ENCODE measurements around the gene GALNT18. TPM values are rescaled to one million over a fixed set of nuclear protein-coding genes. Genes with fewer than 3 reads are reported as not detected.

Gene GALNT18
- total RNA-seq, 2 experiments from 2014 or later, result not detected

DNA sequence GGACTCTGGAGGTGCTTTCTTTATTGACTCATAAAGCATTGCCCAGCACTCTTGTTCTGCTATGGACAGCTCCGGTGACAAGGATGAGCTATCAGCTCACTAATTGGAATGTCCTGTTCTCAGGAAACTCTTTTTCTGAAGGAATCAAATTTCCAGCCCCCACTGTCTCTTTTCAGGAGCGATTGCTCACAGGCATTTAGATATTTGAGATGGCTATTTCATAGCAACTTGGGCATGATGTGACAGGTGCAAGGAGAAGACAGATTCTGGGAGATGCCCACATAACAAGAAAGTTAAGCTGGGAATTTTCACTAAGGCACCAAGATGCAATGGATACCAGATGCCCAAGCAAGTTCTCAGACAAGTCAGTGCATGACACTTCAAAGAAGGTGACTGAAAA lies 145.3 kb downstream of the GALNT18 start:
- Histone ChIP-seq H4K20me1 (ENCODE audit: insufficient read depth, low read length) (no peaks in the 10 kb centered on the region), H3K36me3 (ENCODE audit: insufficient read depth, low read length) (no peaks in the 10 kb centered on the region), H2AFZ (ENCODE audit: low read length) (no peak overlapping the region), H3K27ac (ENCODE audit: low read depth, low read length, poor library complexity, severe bottlenecking) (no peak overlapping the region), H3K4me2 (ENCODE audit: low read length) (no peak overlapping the region), H3K79me2 (ENCODE audit: insufficient read depth, low read depth, low read length) (no peaks in the 10 kb centered on the region), H3K9me3 (ENCODE audit: low read length) (no peaks in the 10 kb centered on the region), H3K9me2 (ENCODE audit: insufficient read depth, low read length) (no peaks in the 10 kb centered on the region), H3K4me3 (ENCODE audit: low read depth, low read length, poor library complexity, severe bottlenecking) (no peak overlapping the region), H3K4me1 (ENCODE audit: insufficient read depth, low read length, poor library complexity, severe bottlenecking) (no peaks in the 10 kb centered on the region)
- intact Hi-C loops (cut with micrococcal nuclease; ENCODE audit: unreplicated experiment), result no loop called here
- ChIA-PET POLR2A (no interaction called here), CTCF (ENCODE audit: unreplicated experiment) (no interaction called here)
- no TSS peak for BruUV-seq (replicated peaks)
- TF ChIP-seq, protein P1, sequence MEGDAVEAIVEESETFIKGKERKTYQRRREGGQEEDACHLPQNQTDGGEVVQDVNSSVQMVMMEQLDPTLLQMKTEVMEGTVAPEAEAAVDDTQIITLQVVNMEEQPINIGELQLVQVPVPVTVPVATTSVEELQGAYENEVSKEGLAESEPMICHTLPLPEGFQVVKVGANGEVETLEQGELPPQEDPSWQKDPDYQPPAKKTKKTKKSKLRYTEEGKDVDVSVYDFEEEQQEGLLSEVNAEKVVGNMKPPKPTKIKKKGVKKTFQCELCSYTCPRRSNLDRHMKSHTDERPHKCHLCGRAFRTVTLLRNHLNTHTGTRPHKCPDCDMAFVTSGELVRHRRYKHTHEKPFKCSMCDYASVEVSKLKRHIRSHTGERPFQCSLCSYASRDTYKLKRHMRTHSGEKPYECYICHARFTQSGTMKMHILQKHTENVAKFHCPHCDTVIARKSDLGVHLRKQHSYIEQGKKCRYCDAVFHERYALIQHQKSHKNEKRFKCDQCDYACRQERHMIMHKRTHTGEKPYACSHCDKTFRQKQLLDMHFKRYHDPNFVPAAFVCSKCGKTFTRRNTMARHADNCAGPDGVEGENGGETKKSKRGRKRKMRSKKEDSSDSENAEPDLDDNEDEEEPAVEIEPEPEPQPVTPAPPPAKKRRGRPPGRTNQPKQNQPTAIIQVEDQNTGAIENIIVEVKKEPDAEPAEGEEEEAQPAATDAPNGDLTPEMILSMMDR (conservative IDR thresholded peaks at IDR 0.05; ENCODE audit: low read length), result no peak
- TF ChIP-seq EZH2phosphoT487 (IDR thresholded peaks at IDR 0.05; ENCODE audit: borderline replicate concordance, low read depth, low read length), result no peak
- DNase-seq (ENCODE audit: low spot score), result no peak

DNA sequence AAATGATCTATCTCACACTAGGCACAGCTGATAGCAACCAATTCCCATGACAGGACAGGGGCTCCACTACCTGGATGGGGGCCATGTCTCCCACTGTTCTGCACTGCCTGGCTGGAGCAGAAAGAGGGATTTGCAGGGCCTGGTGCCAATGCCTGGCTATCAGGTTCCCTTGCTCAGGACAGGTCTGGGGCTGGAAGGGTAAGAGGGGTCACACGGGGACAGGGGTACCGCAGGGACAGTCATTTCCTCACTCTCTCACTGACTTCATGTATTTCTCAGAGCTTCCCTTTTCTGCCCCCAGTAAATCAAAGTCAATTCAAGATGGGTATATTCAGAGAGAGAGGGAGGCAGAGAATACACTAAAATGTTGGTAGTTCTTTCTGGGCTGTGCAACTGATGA lies 149.7 kb downstream of the GALNT18 start:
- no peak overlapping the region for H3K4me2 ChIP-seq (ENCODE audit: low read length)
- no peak for DNase-seq (ENCODE audit: low spot score)
- no peaks in the 10 kb centered on the region for H3K9me2 ChIP-seq (ENCODE audit: insufficient read depth, low read length)
- POLR2A ChIA-PET, result no interaction called here
- no peak for TF ChIP-seq EZH2phosphoT487 (IDR thresholded peaks at IDR 0.05; ENCODE audit: borderline replicate concordance, low read depth, low read length)
- BruUV-seq (replicated peaks), result no TSS peak
- H3K9me3 ChIP-seq (ENCODE audit: low read length), result no peaks in the 10 kb centered on the region
- H3K27ac ChIP-seq (ENCODE audit: low read depth, low read length, poor library complexity, severe bottlenecking), result no peak overlapping the region
- CTCF ChIA-PET (ENCODE audit: unreplicated experiment), result no interaction called here
- no peaks in the 10 kb centered on the region for H3K36me3 ChIP-seq (ENCODE audit: insufficient read depth, low read length)
- intact Hi-C loops (cut with micrococcal nuclease; ENCODE audit: unreplicated experiment), result no loop called here
- no peak overlapping the region for H3K4me3 ChIP-seq (ENCODE audit: low read depth, low read length, poor library complexity, severe bottlenecking)
- H3K4me1 ChIP-seq (ENCODE audit: insufficient read depth, low read length, poor library complexity, severe bottlenecking), result no peaks in the 10 kb centered on the region
- no peaks in the 10 kb centered on the region for H3K79me2 ChIP-seq (ENCODE audit: insufficient read depth, low read depth, low read length)
- no peaks in the 10 kb centered on the region for H4K20me1 ChIP-seq (ENCODE audit: insufficient read depth, low read length)
- no peak overlapping the region for H2AFZ ChIP-seq (ENCODE audit: low read length)

DNA sequence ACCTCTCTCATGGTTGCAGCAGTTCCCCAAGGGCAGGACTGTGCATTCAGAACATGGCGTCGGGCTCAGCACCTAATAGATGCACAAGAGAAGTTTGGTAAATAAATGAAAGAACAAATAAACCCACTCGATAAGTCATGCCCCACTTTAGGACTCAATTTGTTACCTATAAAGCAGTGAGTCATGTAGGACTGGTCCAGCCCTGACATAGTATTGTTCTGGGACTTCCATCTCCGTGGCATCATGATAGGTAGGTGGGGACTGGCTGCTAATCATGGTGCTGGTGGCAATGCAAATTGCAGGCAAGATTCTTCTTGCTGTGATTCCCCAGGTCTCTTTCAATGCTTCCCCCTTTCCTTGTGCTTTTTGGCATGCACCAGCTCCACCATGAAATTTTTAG lies 150.6 kb downstream of the GALNT18 start:
- H3K9me3 ChIP-seq (ENCODE audit: low read length), result no peaks in the 10 kb centered on the region
- POLR2A ChIA-PET, result no interaction called here
- no TSS peak for BruUV-seq (replicated peaks)
- H3K79me2 ChIP-seq (ENCODE audit: insufficient read depth, low read depth, low read length), result no peaks in the 10 kb centered on the region
- H3K4me2 ChIP-seq (ENCODE audit: low read length), result no peak overlapping the region
- CTCF ChIA-PET (ENCODE audit: unreplicated experiment), result no interaction called here
- no peak overlapping the region for H3K27ac ChIP-seq (ENCODE audit: low read depth, low read length, poor library complexity, severe bottlenecking)
- H2AFZ ChIP-seq (ENCODE audit: low read length), result no peak overlapping the region
- no peaks in the 10 kb centered on the region for H3K4me1 ChIP-seq (ENCODE audit: insufficient read depth, low read length, poor library complexity, severe bottlenecking)
- H3K9me2 ChIP-seq (ENCODE audit: insufficient read depth, low read length), result no peaks in the 10 kb centered on the region
- DNase-seq (ENCODE audit: low spot score), result no peak
- H4K20me1 ChIP-seq (ENCODE audit: insufficient read depth, low read length), result no peaks in the 10 kb centered on the region
- TF ChIP-seq, protein P1 (conservative IDR thresholded peaks at IDR 0.05; ENCODE audit: low read length), result no peak
- H3K4me3 ChIP-seq (ENCODE audit: low read depth, low read length, poor library complexity, severe bottlenecking), result no peak overlapping the region
- no peaks in the 10 kb centered on the region for H3K36me3 ChIP-seq (ENCODE audit: insufficient read depth, low read length)
- intact Hi-C loops (cut with micrococcal nuclease; ENCODE audit: unreplicated experiment), result no loop called here

All from OCI-LY7 (cell line).